Measurements from ENCODE around the gene MAGI1.

Gene MAGI1

GRCh38 chr3:65350801-65351476, 687.8 kb downstream of the MAGI1 start:
- no peak for DNase-seq (ENCODE audit: low read depth)

- no peak for DNase-seq (ENCODE audit: low read depth)
These were observed 690.2 kb downstream of the MAGI1 start for GRCh38 chr3:65348398-65348995.

GRCh38 chr3:65347166-65347565, 691.6 kb downstream of the MAGI1 start:
- DNase-seq (ENCODE audit: low read depth) = no peak

GRCh38 chr3:65344846-65345245, 693.9 kb downstream of the MAGI1 start:
- DNase-seq (ENCODE audit: low read depth) = no peak

GRCh38 chr3:65344444-65344843, 694.3 kb downstream of the MAGI1 start:
- no peak for DNase-seq (ENCODE audit: low read depth)

- DNase-seq (ENCODE audit: low read depth) = no peak
These were observed 695.0 kb downstream of the MAGI1 start for GRCh38 chr3:65343736-65344135.

GRCh38 chr3:65343026-65343425, 695.7 kb downstream of the MAGI1 start:
- DNase-seq (ENCODE audit: low read depth) = no peak

GRCh38 chr3:65342084-65342683, 696.5 kb downstream of the MAGI1 start:
- DNase-seq (ENCODE audit: low read depth) = no peak

- DNase-seq (ENCODE audit: low read depth) = no peak
These were observed 699.5 kb downstream of the MAGI1 start for GRCh38 chr3:65339192-65339740.

GRCh38 chr3:65338571-65338970, 700.1 kb downstream of the MAGI1 start:
- no peak for DNase-seq (ENCODE audit: low read depth)

GRCh38 chr3:65335587-65335986, 703.1 kb downstream of the MAGI1 start:
- DNase-seq (ENCODE audit: low read depth) = no peak

- no peak for DNase-seq (ENCODE audit: low read depth)
These were observed 704.6 kb downstream of the MAGI1 start for GRCh38 chr3:65334045-65334665.

- DNase-seq (ENCODE audit: low read depth) = no peak
These were observed 707.0 kb downstream of the MAGI1 start for GRCh38 chr3:65331730-65332129.

GRCh38 chr3:65330072-65330471, 708.6 kb downstream of the MAGI1 start:
- DNase-seq (ENCODE audit: low read depth) = no peak

- no peak for DNase-seq (ENCODE audit: low read depth)
These were observed 710.6 kb downstream of the MAGI1 start for GRCh38 chr3:65328148-65328547.

GRCh38 chr3:65326574-65326973, 712.1 kb downstream of the MAGI1 start:
- no peak for DNase-seq (ENCODE audit: low read depth)

GRCh38 chr3:65322910-65323309, 715.8 kb downstream of the MAGI1 start:
- DNase-seq (ENCODE audit: low read depth) = no peak

- DNase-seq (ENCODE audit: low read depth) = no peak
These were observed 720.5 kb downstream of the MAGI1 start for GRCh38 chr3:65318231-65318630.

GRCh38 chr3:65314916-65315315, 723.8 kb downstream of the MAGI1 start:
- no peak for DNase-seq (ENCODE audit: low read depth)

- DNase-seq (ENCODE audit: low read depth) = no peak
These were observed 724.4 kb downstream of the MAGI1 start for GRCh38 chr3:65314269-65314668.

GRCh38 chr3:65313666-65314065, 725.1 kb downstream of the MAGI1 start:
- no peak for DNase-seq (ENCODE audit: low read depth)

GRCh38 chr3:65305836-65306235, 732.9 kb downstream of the MAGI1 start:
- no peak for DNase-seq (ENCODE audit: low read depth)

Measured in stimulated activated CD4-positive, alpha-beta T cell treated with anti-CD3 and anti-CD28 coated beads, Interleukin-2, amount 100 ng/mL, for 4 hours (primary cell).